Measurements from ENCODE around the gene PALS2. TPM values are rescaled to one million over a fixed set of nuclear protein-coding genes. Genes with fewer than 3 reads are reported as not detected.

PALS2 gene
- total and polyA plus RNA-seq, 7 experiments from 2014 or later = 14.7 to 58.4 (median 24.6) TPM

GRCh38 chr7:24597014-24597413 lies 23.8 kb downstream of the PALS2 start:
- H3K36me3 ChIP-seq (ENCODE audit: control insufficient read depth in 2 of 3, insufficient read depth in 3 of 3, low read length in 3 of 3) = no peaks in the 10 kb centered on the region
- H3K27me3 Mint-ChIP-seq = no peaks in the 10 kb centered on the region
- intact Hi-C loops (cut with micrococcal nuclease) = loop anchor here in 1 of 2 donors (2.0 kb wide), 1 partner anchor 14 kb away; no protein-coding TSS in a partner anchor
- ChIA-PET POLR2A (no interaction called here), CTCF (no interaction called here)
- no peak for ATAC-seq
- H3K9me3 ChIP-seq (ENCODE audit: control insufficient read depth in 2 of 3, low read length in 3 of 3) = no peaks in the 10 kb centered on the region
- no peaks in the 10 kb centered on the region for H3K27me3 ChIP-seq (ENCODE audit: control insufficient read depth in 2 of 2, insufficient read depth in 2 of 2, low read length in 2 of 2)
- H3K4me3 ChIP-seq (ENCODE audit: low read length) = no peak overlapping the region
- no peak overlapping the region for H3K27ac Mint-ChIP-seq
- H3K27ac ChIP-seq (ENCODE audit: low read depth, low read length) = no peak overlapping the region
- no peak for DNase-seq
- H3K36me3 Mint-ChIP-seq = peaks cover 4 to 15% (median 9%) of the 10 kb centered on the region in 5 donors
- H3K9me3 Mint-ChIP-seq = peaks cover 0 to 8% (median 0%) of the 10 kb centered on the region in 11 donors
- H3K4me1 Mint-ChIP-seq = peaks cover 0 to 22% (median 12%) of the 10 kb centered on the region in 7 donors
- H3K4me3 Mint-ChIP-seq = no peak overlapping the region
- peaks cover 0 to 5% of the 10 kb centered on the region in 2 donors for H3K4me1 ChIP-seq (ENCODE audit: control insufficient read depth in 2 of 2, insufficient read depth in 2 of 2, low read length in 2 of 2)

GRCh38 chr7:24601600-24601999 lies 28.3 kb downstream of the PALS2 start:
- no peaks in the 10 kb centered on the region for H3K36me3 ChIP-seq (ENCODE audit: control insufficient read depth in 2 of 3, insufficient read depth in 3 of 3, low read length in 3 of 3)
- Mint-ChIP-seq H3K4me1 (peaks cover 0 to 28% (median 20%) of the 10 kb centered on the region in 7 donors), H3K27ac (no peak overlapping the region), H3K27me3 (no peaks in the 10 kb centered on the region), H3K4me3 (no peak overlapping the region), H3K9me3 (peaks cover 0 to 19% (median 7%) of the 10 kb centered on the region in 11 donors), H3K36me3 (peaks cover 4 to 31% (median 25%) of the 10 kb centered on the region in 5 donors)
- no peak overlapping the region for H3K4me3 ChIP-seq (ENCODE audit: low read length)
- CTCF ChIA-PET = no interaction called here
- DNase-seq (no peak), ATAC-seq (no peak)
- intact Hi-C loops (cut with micrococcal nuclease) = no loop called here
- H3K4me1 ChIP-seq (ENCODE audit: control insufficient read depth in 2 of 2, insufficient read depth in 2 of 2, low read length in 2 of 2) = no peaks in the 10 kb centered on the region
- no peaks in the 10 kb centered on the region for H3K27me3 ChIP-seq (ENCODE audit: control insufficient read depth in 2 of 2, insufficient read depth in 2 of 2, low read length in 2 of 2)
- POLR2A ChIA-PET = no interaction called here
- no peak overlapping the region for H3K27ac ChIP-seq (ENCODE audit: low read depth, low read length)
- no peaks in the 10 kb centered on the region for H3K9me3 ChIP-seq (ENCODE audit: control insufficient read depth in 2 of 3, low read length in 3 of 3)

- Histone ChIP-seq H3K27me3 (ENCODE audit: control insufficient read depth in 2 of 2, insufficient read depth in 2 of 2, low read length in 2 of 2) (no peaks in the 10 kb centered on the region), H3K9me3 (ENCODE audit: control insufficient read depth in 2 of 3, low read length in 3 of 3) (no peaks in the 10 kb centered on the region), H3K4me1 (ENCODE audit: control insufficient read depth in 2 of 2, insufficient read depth in 2 of 2, low read length in 2 of 2) (no peaks in the 10 kb centered on the region), H3K4me3 (ENCODE audit: low read length) (no peak overlapping the region), H3K27ac (ENCODE audit: low read depth, low read length) (no peak overlapping the region), H3K36me3 (ENCODE audit: control insufficient read depth in 2 of 3, insufficient read depth in 3 of 3, low read length in 3 of 3) (no peaks in the 10 kb centered on the region)
- H3K9me3 Mint-ChIP-seq = peaks cover 0 to 19% (median 7%) of the 10 kb centered on the region in 11 donors
- CTCF ChIA-PET = no interaction called here
- H3K4me1 Mint-ChIP-seq = peaks cover 2 to 39% (median 24%) of the 10 kb centered on the region in 7 donors
- H3K27me3 Mint-ChIP-seq = no peaks in the 10 kb centered on the region
- H3K36me3 Mint-ChIP-seq = peaks cover 4 to 34% (median 25%) of the 10 kb centered on the region in 5 donors
- POLR2A ChIA-PET = interaction anchor here (0.6 kb wide), 1 partner anchor 1072 kb away, joined by 3 read pairs; no protein-coding TSS in a partner anchor
- H3K4me3 Mint-ChIP-seq = no peak overlapping the region
- ATAC-seq = no peak
- H3K27ac Mint-ChIP-seq = no peak overlapping the region
- intact Hi-C loops (cut with micrococcal nuclease) = no loop called here
- no peak for DNase-seq
Measured at GRCh38 chr7:24602860-24603456, 29.7 kb downstream of the PALS2 start.

GRCh38 chr7:24604630-24605029 lies 31.4 kb downstream of the PALS2 start:
- peaks cover 6 to 56% (median 31%) of the 10 kb centered on the region in 7 donors for H3K4me1 Mint-ChIP-seq
- H3K4me3 Mint-ChIP-seq = no peak overlapping the region
- H3K27me3 Mint-ChIP-seq = no peaks in the 10 kb centered on the region
- H3K4me1 ChIP-seq (ENCODE audit: control insufficient read depth in 2 of 2, insufficient read depth in 2 of 2, low read length in 2 of 2) = no peaks in the 10 kb centered on the region
- H3K27ac Mint-ChIP-seq = no peak overlapping the region
- CTCF ChIA-PET = no interaction called here
- intact Hi-C loops (cut with micrococcal nuclease) = no loop called here
- H3K36me3 Mint-ChIP-seq = peaks cover 4 to 35% (median 25%) of the 10 kb centered on the region in 5 donors
- no peak for ATAC-seq
- peaks cover 0 to 19% (median 7%) of the 10 kb centered on the region in 11 donors for H3K9me3 Mint-ChIP-seq
- POLR2A ChIA-PET = no interaction called here
- H3K36me3 ChIP-seq (ENCODE audit: control insufficient read depth in 2 of 3, insufficient read depth in 3 of 3, low read length in 3 of 3) = no peaks in the 10 kb centered on the region
- H3K4me3 ChIP-seq (ENCODE audit: low read length) = no peak overlapping the region
- no peaks in the 10 kb centered on the region for H3K27me3 ChIP-seq (ENCODE audit: control insufficient read depth in 2 of 2, insufficient read depth in 2 of 2, low read length in 2 of 2)
- DNase-seq = no peak
- no peaks in the 10 kb centered on the region for H3K9me3 ChIP-seq (ENCODE audit: control insufficient read depth in 2 of 3, low read length in 3 of 3)
- H3K27ac ChIP-seq (ENCODE audit: low read depth, low read length) = no peak overlapping the region

GRCh38 chr7:24608504-24608903 lies 35.3 kb downstream of the PALS2 start:
- Mint-ChIP-seq H3K36me3 (peaks cover 0 to 19% (median 9%) of the 10 kb centered on the region in 5 donors), H3K27me3 (no peaks in the 10 kb centered on the region), H3K9me3 (peaks cover 0 to 5% (median under 1%) of the 10 kb centered on the region in 11 donors), H3K4me1 (peaks cover 6 to 62% (median 44%) of the 10 kb centered on the region in 7 donors), H3K27ac (peak overlapping the region in 1 of 9 donors; percentile 9), H3K4me3 (no peak overlapping the region)
- no peaks in the 10 kb centered on the region for H3K9me3 ChIP-seq (ENCODE audit: control insufficient read depth in 2 of 3, low read length in 3 of 3)
- DNase-seq (no peak), ATAC-seq (no peak)
- intact Hi-C loops (cut with micrococcal nuclease) = no loop called here
- H3K27ac ChIP-seq (ENCODE audit: low read depth, low read length) = no peak overlapping the region
- H3K4me3 ChIP-seq (ENCODE audit: low read length) = no peak overlapping the region
- no peaks in the 10 kb centered on the region for H3K36me3 ChIP-seq (ENCODE audit: control insufficient read depth in 2 of 3, insufficient read depth in 3 of 3, low read length in 3 of 3)
- H3K4me1 ChIP-seq (ENCODE audit: control insufficient read depth in 2 of 2, insufficient read depth in 2 of 2, low read length in 2 of 2) = no peaks in the 10 kb centered on the region
- POLR2A ChIA-PET = no interaction called here
- CTCF ChIA-PET = no interaction called here
- H3K27me3 ChIP-seq (ENCODE audit: control insufficient read depth in 2 of 2, insufficient read depth in 2 of 2, low read length in 2 of 2) = no peaks in the 10 kb centered on the region

- POLR2A ChIA-PET = no interaction called here
- Histone ChIP-seq H3K36me3 (ENCODE audit: control insufficient read depth in 2 of 3, insufficient read depth in 3 of 3, low read length in 3 of 3) (no peaks in the 10 kb centered on the region), H3K9me3 (ENCODE audit: control insufficient read depth in 2 of 3, low read length in 3 of 3) (no peaks in the 10 kb centered on the region), H3K4me1 (ENCODE audit: control insufficient read depth in 2 of 2, insufficient read depth in 2 of 2, low read length in 2 of 2) (no peaks in the 10 kb centered on the region), H3K4me3 (ENCODE audit: low read length) (no peak overlapping the region), H3K27ac (ENCODE audit: low read depth, low read length) (no peak overlapping the region), H3K27me3 (ENCODE audit: control insufficient read depth in 2 of 2, insufficient read depth in 2 of 2, low read length in 2 of 2) (no peaks in the 10 kb centered on the region)
- CTCF ChIA-PET = no interaction called here
- H3K27me3 Mint-ChIP-seq = no peaks in the 10 kb centered on the region
- H3K36me3 Mint-ChIP-seq = peaks cover 3 to 21% (median 12%) of the 10 kb centered on the region in 5 donors
- DNase-seq (no peak), ATAC-seq (no peak)
- intact Hi-C loops (cut with micrococcal nuclease) = no loop called here
- H3K27ac Mint-ChIP-seq = no peak overlapping the region
- peaks cover 0 to 9% (median 4%) of the 10 kb centered on the region in 11 donors for H3K9me3 Mint-ChIP-seq
- H3K4me1 Mint-ChIP-seq = peaks cover 6 to 61% (median 42%) of the 10 kb centered on the region in 7 donors
- H3K4me3 Mint-ChIP-seq = no peak overlapping the region
Measured at GRCh38 chr7:24609059-24609458, 35.8 kb downstream of the PALS2 start.

- H3K27me3 Mint-ChIP-seq = no peaks in the 10 kb centered on the region
- intact Hi-C loops (cut with micrococcal nuclease) = no loop called here
- ChIA-PET CTCF (no interaction called here), POLR2A (no interaction called here)
- peaks cover 3 to 21% (median 8%) of the 10 kb centered on the region in 5 donors for H3K36me3 Mint-ChIP-seq
- H3K4me3 ChIP-seq (ENCODE audit: low read length) = no peak overlapping the region
- peaks cover 6 to 56% (median 38%) of the 10 kb centered on the region in 7 donors for H3K4me1 Mint-ChIP-seq
- no peak overlapping the region for H3K27ac Mint-ChIP-seq
- H3K9me3 Mint-ChIP-seq = peaks cover 0 to 13% (median 6%) of the 10 kb centered on the region in 11 donors
- no peaks in the 10 kb centered on the region for H3K9me3 ChIP-seq (ENCODE audit: control insufficient read depth in 2 of 3, low read length in 3 of 3)
- H3K36me3 ChIP-seq (ENCODE audit: control insufficient read depth in 2 of 3, insufficient read depth in 3 of 3, low read length in 3 of 3) = no peaks in the 10 kb centered on the region
- H3K4me1 ChIP-seq (ENCODE audit: control insufficient read depth in 2 of 2, insufficient read depth in 2 of 2, low read length in 2 of 2) = no peaks in the 10 kb centered on the region
- H3K4me3 Mint-ChIP-seq = no peak overlapping the region
- H3K27ac ChIP-seq (ENCODE audit: low read depth, low read length) = no peak overlapping the region
- DNase-seq (no peak), ATAC-seq (no peak)
- no peaks in the 10 kb centered on the region for H3K27me3 ChIP-seq (ENCODE audit: control insufficient read depth in 2 of 2, insufficient read depth in 2 of 2, low read length in 2 of 2)
Measured at GRCh38 chr7:24609570-24609969, 36.3 kb downstream of the PALS2 start.
